ENCODE results near the gene PDPK1.

- TF ChIP-seq, protein P1, sequence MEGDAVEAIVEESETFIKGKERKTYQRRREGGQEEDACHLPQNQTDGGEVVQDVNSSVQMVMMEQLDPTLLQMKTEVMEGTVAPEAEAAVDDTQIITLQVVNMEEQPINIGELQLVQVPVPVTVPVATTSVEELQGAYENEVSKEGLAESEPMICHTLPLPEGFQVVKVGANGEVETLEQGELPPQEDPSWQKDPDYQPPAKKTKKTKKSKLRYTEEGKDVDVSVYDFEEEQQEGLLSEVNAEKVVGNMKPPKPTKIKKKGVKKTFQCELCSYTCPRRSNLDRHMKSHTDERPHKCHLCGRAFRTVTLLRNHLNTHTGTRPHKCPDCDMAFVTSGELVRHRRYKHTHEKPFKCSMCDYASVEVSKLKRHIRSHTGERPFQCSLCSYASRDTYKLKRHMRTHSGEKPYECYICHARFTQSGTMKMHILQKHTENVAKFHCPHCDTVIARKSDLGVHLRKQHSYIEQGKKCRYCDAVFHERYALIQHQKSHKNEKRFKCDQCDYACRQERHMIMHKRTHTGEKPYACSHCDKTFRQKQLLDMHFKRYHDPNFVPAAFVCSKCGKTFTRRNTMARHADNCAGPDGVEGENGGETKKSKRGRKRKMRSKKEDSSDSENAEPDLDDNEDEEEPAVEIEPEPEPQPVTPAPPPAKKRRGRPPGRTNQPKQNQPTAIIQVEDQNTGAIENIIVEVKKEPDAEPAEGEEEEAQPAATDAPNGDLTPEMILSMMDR (IDR thresholded peaks at IDR 0.05) = no peak
- TF ChIP-seq POLR2AphosphoS5 (IDR thresholded peaks at IDR 0.05) = no peak
- no peak for TF ChIP-seq POLR2A (IDR thresholded peaks at IDR 0.05)
Observed at GRCh38 chr16:2495041-2495440, 42.8 kb upstream of the PDPK1 start.

All from gastroesophageal sphincter (tissue), 3 donors.